Neural cell (in vitro differentiated cells): ENCODE results near the gene RPL12. TPM values are rescaled to one million over a fixed set of nuclear protein-coding genes. Genes with fewer than 3 reads are reported as not detected.

Experiments used
- H2AFZ ChIP-seq: fragments of 200-600, 300-800 bp; sonication (generic), shearing (Covaris generic); 2 replicates; pipeline ENCODE4 v1.6.0; 2014; ENCODE audit warnings: low read depth, mild to moderate bottlenecking, antibody characterized with exemption, low read length, moderate library complexity
- H3F3A ChIP-seq: fragments of 200-600 bp; shearing (Covaris generic); 2 replicates; pipeline ENCODE4 v1.6.1; 2016; ENCODE audit warnings: mild to moderate bottlenecking, moderate library complexity, mixed read lengths, antibody characterized with exemption, low read length; ENCODE audit not compliant: insufficient read depth, poor library complexity, severe bottlenecking
- H3K27ac ChIP-seq: fragments of 200-600, 300-800 bp; sonication (generic), shearing (Covaris generic); 2 replicates; pipeline ENCODE4 v1.5.1; 2014; ENCODE audit warnings: mild to moderate bottlenecking, low read length, moderate library complexity
- H3K27me3 ChIP-seq: fragments of 300-800, 200-600 bp; sonication (generic), shearing (Covaris generic); 2 replicates; pipeline ENCODE4 v1.6.0; 2014; ENCODE audit warnings: mild to moderate bottlenecking, low read depth, low read length, moderate library complexity; ENCODE audit not compliant: insufficient read depth
- H3K36me3 ChIP-seq: fragments of 300-800, 200-600 bp; sonication (generic), shearing (Covaris generic); 2 replicates; pipeline ENCODE4 v1.5.1; 2014; ENCODE audit warnings: mild to moderate bottlenecking, antibody characterized with exemption, low read length, moderate library complexity; ENCODE audit not compliant: insufficient read depth
- H3K4me2 ChIP-seq: fragments of 300-800, 200-600 bp; sonication (generic), shearing (Covaris generic); 2 replicates; pipeline ENCODE4 v1.6.0; 2014; ENCODE audit warnings: mild to moderate bottlenecking, low read length
- H3K4me3 ChIP-seq: fragments of 300-800, 200-600 bp; sonication (generic), shearing (Covaris generic); 2 replicates; pipeline ENCODE4 v1.5.1; 2014; ENCODE audit warnings: mild to moderate bottlenecking, low read length, moderate library complexity
- H3K79me2 ChIP-seq: fragments of 200-600 bp; shearing (Covaris generic); replicated peaks from 2 replicates; pipeline ENCODE4 v1.6.0; 2014; ENCODE audit warnings: mild to moderate bottlenecking, low read length, moderate library complexity; ENCODE audit not compliant: insufficient read depth
- H3K9ac ChIP-seq: fragments of 300-800, 200-600 bp; sonication (generic), shearing (Covaris generic); 2 replicates; pipeline ENCODE4 v1.6.1; 2016; ENCODE audit warnings: mild to moderate bottlenecking, low read length, mixed read lengths
- H3K9me2 ChIP-seq: fragments of 200-600 bp; shearing (Covaris generic); 2 replicates; pipeline ENCODE4 v1.6.1; 2016; ENCODE audit warnings: mild to moderate bottlenecking, low read length, mixed read lengths; ENCODE audit not compliant: insufficient read depth
- H3K9me3 ChIP-seq: fragments of 200-600, 300-800 bp; sonication (generic), shearing (Covaris generic); 2 replicates; pipeline ENCODE4 v1.6.1; 2016; ENCODE audit warnings: mild to moderate bottlenecking, mixed run types, low read length, moderate library complexity, mixed read lengths
- H4K20me1 ChIP-seq: fragments of 200-600 bp; shearing (Covaris generic); 2 replicates; pipeline ENCODE4 v1.6.1; 2016; ENCODE audit warnings: mild to moderate bottlenecking, mixed run types; ENCODE audit not compliant: insufficient read depth
- CTCF ChIP-seq: fragments of 450-650 bp; IDR thresholded peaks from 2 replicates; pipeline ENCODE4 v1.5.1; 2014; ENCODE audit warnings: antibody characterized with exemption, mild to moderate bottlenecking, moderate library complexity; ENCODE audit not compliant: poor library complexity, severe bottlenecking
- EP300 ChIP-seq: fragments of 450-650 bp; conservative IDR thresholded peaks from 2 replicates; pipeline ENCODE4 v1.6.1; 2014; ENCODE audit warnings: antibody characterized with exemption, mild to moderate bottlenecking, moderate library complexity; ENCODE audit not compliant: poor library complexity, severe bottlenecking
- EZH2 ChIP-seq: fragments of 200-600, 300-800 bp; shearing (Covaris generic), sonication (generic); IDR thresholded peaks from 2 replicates; pipeline ENCODE4 v1.6.1; 2014; ENCODE audit warnings: antibody characterized with exemption, low read length, borderline replicate concordance, mild to moderate bottlenecking; ENCODE audit not compliant: insufficient read depth, poor library complexity, severe bottlenecking
- MXI1 ChIP-seq: fragments of 450-650 bp; conservative IDR thresholded peaks from 2 replicates; pipeline ENCODE4 v1.6.1; 2014; ENCODE audit warnings: antibody characterized with exemption, mild to moderate bottlenecking; ENCODE audit not compliant: poor library complexity, severe bottlenecking
- POLR2AphosphoS5 ChIP-seq: IDR thresholded peaks from 2 replicates; pipeline ENCODE4 v1.6.1; 2012
- RAD21 ChIP-seq: fragments of 450-650 bp; conservative IDR thresholded peaks from 2 replicates; pipeline ENCODE4 v1.6.1; 2014; ENCODE audit warnings: antibody characterized with exemption, mild to moderate bottlenecking, moderate library complexity
- REST ChIP-seq: IDR thresholded peaks from 2 replicates; pipeline ENCODE4 v1.6.1; 2012; ENCODE audit warnings: borderline replicate concordance
- SMC3 ChIP-seq: fragments of 450-650 bp; conservative IDR thresholded peaks from 2 replicates; pipeline ENCODE4 v1.6.1; 2014; ENCODE audit warnings: antibody characterized with exemption, mild to moderate bottlenecking, moderate library complexity; ENCODE audit not compliant: poor library complexity
- TAF1 ChIP-seq: IDR thresholded peaks from 2 replicates; pipeline ENCODE4 v1.6.1; 2012; ENCODE audit warnings: low read depth
- polyA plus RNA-seq: library from polyadenylated mRNA; depleted of rRNA; stranded (reverse); fragments of >200 nt; gene quantifications from 2 replicates; pipeline ENCODE4 v1.2.3, GENCODE V29; 2014

The RPL12 gene
- polyA plus RNA-seq, 1 donor from 2014 or later, result 862 TPM

- Histone ChIP-seq H3K27ac (no peak overlapping the region), H2AFZ (no peak overlapping the region), H3K79me2 (no peaks in the 10 kb centered on the region), H3K9ac (no peak overlapping the region), H3K9me2 (no peaks in the 10 kb centered on the region), H3F3A (no peaks in the 10 kb centered on the region), H3K36me3 (no peaks in the 10 kb centered on the region), H3K27me3 (no peaks in the 10 kb centered on the region), H4K20me1 (no peaks in the 10 kb centered on the region), H3K4me2 (no peak overlapping the region), H3K9me3 (no peaks in the 10 kb centered on the region), H3K4me3 (no peak overlapping the region)
- TF ChIP-seq REST, result no peak
- TF ChIP-seq EP300, result no peak
- TF ChIP-seq MXI1, result no peak
- no peak for TF ChIP-seq POLR2AphosphoS5
- TF ChIP-seq TAF1, result no peak
- TF ChIP-seq SMC3, result no peak
- no peak for TF ChIP-seq CTCF
- TF ChIP-seq EZH2, result no peak
- TF ChIP-seq RAD21, result no peak
These were observed 33.8 kb downstream of the RPL12 start for GRCh38 chr9:127417131-127418036.

- no peaks in the 10 kb centered on the region for H3K36me3 ChIP-seq
These were observed 35.5 kb downstream of the RPL12 start for GRCh38 chr9:127415657-127416056.

More at GRCh38 chr9:127415657-127416056, 35.5 kb downstream of the RPL12 start:
- no peak overlapping the region for H3K4me3 ChIP-seq
- no peaks in the 10 kb centered on the region for H3K27me3 ChIP-seq
- no peaks in the 10 kb centered on the region for H3K9me2 ChIP-seq
- H3K27ac ChIP-seq, result no peak overlapping the region
- H3F3A ChIP-seq, result no peaks in the 10 kb centered on the region
- TF ChIP-seq TAF1 (no peak), RAD21 (no peak), MXI1 (no peak), EZH2 (no peak), REST (no peak), CTCF (no peak)
- H3K4me2 ChIP-seq, result no peak overlapping the region
- no peaks in the 10 kb centered on the region for H3K79me2 ChIP-seq
- no peak overlapping the region for H3K9ac ChIP-seq
- no peaks in the 10 kb centered on the region for H4K20me1 ChIP-seq
- no peak overlapping the region for H2AFZ ChIP-seq
- no peaks in the 10 kb centered on the region for H3K9me3 ChIP-seq
